NOMO-1 treated with dmso at 0.1 percent for 144 hours (cell line): Measurements from ENCODE around the gene PITX3.

Experiments used
- DNase-seq: peaks from one replicate; lab custom pipeline; 2025; ENCODE audit not compliant: unreplicated experiment; lab: John Stamatoyannopoulos, UW

The PITX3 gene

GRCh38 chr10:102185811-102186527 lies 55.3 kb downstream of the PITX3 start:
- peak; percentile 26 for DNase-seq

- no peak for DNase-seq
These were observed 56.0 kb downstream of the PITX3 start for GRCh38 chr10:102185272-102185671.

GRCh38 chr10:102184606-102185005 lies 56.7 kb downstream of the PITX3 start:
- DNase-seq, result no peak
